Neural crest cell (in vitro differentiated cells): Measurements from ENCODE around the gene LDLRAD3. TPM values are rescaled to one million over a fixed set of nuclear protein-coding genes. Genes with fewer than 3 reads are reported as not detected.

Source experiments
- DNase-seq: peaks from one replicate; pipeline ENCODE4 v3.0.0; 2021; ENCODE audit warnings: low read depth, mixed read lengths, low spot score
- H3K27ac Mint-ChIP-seq: one replicate; pipeline ENCODE4 v1.8.0; 2021; ENCODE audit warnings: mild to moderate bottlenecking, mixed read lengths; ENCODE audit not compliant: unreplicated experiment
- H3K27me3 Mint-ChIP-seq: 2 replicates; pipeline ENCODE4 v1.8.0; 2021; ENCODE audit warnings: low read depth, mild to moderate bottlenecking, mixed read lengths
- H3K36me3 Mint-ChIP-seq: 2 replicates; pipeline ENCODE4 v1.8.0; 2021; ENCODE audit warnings: low read depth, mild to moderate bottlenecking, mixed read lengths
- H3K4me1 Mint-ChIP-seq: 2 replicates; pipeline ENCODE4 v1.8.0; 2021; ENCODE audit warnings: mixed read lengths
- H3K4me3 Mint-ChIP-seq: one replicate; pipeline ENCODE4 v1.8.0; 2021; ENCODE audit warnings: mild to moderate bottlenecking, mixed read lengths
- H3K9me3 Mint-ChIP-seq: 2 replicates; pipeline ENCODE4 v1.8.0; 2021; ENCODE audit warnings: mixed read lengths
- CTCF ChIP-seq: fragments of 200-600 bp; sonication (generic); conservative IDR thresholded peaks from 2 replicates; pipeline ENCODE4 v1.5.0; 2021; ENCODE audit warnings: antibody characterized with exemption, mild to moderate bottlenecking
- total RNA-seq: library from RNA; stranded (reverse); gene quantifications from 2 replicates; pipeline ENCODE4 v1.2.1, GENCODE V29; 2021

LDLRAD3 gene
- total RNA-seq, 1 donor from 2014 or later = 30.1 TPM

- Mint-ChIP-seq H3K4me3 (no peak overlapping the region), H3K4me1 (peaks cover 13% of the 10 kb centered on the region), H3K36me3 (peaks cover 22% of the 10 kb centered on the region), H3K9me3 (peaks cover 9% of the 10 kb centered on the region), H3K27ac (no peak overlapping the region), H3K27me3 (no peaks in the 10 kb centered on the region)
- no peak for TF ChIP-seq CTCF
- DNase-seq = no peak
Measured at GRCh38 chr11:36061471-36061870, 117.6 kb downstream of the LDLRAD3 start.

GRCh38 chr11:36062796-36063365 lies 119.0 kb downstream of the LDLRAD3 start:
- no peak overlapping the region for H3K4me3 Mint-ChIP-seq
- DNase-seq = no peak

GRCh38 chr11:36065436-36065835 lies 121.6 kb downstream of the LDLRAD3 start:
- DNase-seq = no peak
- Mint-ChIP-seq H3K36me3 (peaks cover 33% of the 10 kb centered on the region), H3K4me1 (peaks cover 29% of the 10 kb centered on the region), H3K4me3 (no peak overlapping the region), H3K27ac (no peak overlapping the region), H3K27me3 (no peaks in the 10 kb centered on the region), H3K9me3 (peaks cover 9% of the 10 kb centered on the region)
- no peak for TF ChIP-seq CTCF

More at GRCh38 chr11:36062796-36063365, 119.0 kb downstream of the LDLRAD3 start:
- Mint-ChIP-seq H3K27ac (peak overlapping the region; percentile 32), H3K27me3 (no peaks in the 10 kb centered on the region), H3K4me1 (peaks cover 13% of the 10 kb centered on the region), H3K9me3 (peaks cover 14% of the 10 kb centered on the region), H3K36me3 (peaks cover 30% of the 10 kb centered on the region)
- no peak for TF ChIP-seq CTCF

GRCh38 chr11:36066891-36067290 lies 123.0 kb downstream of the LDLRAD3 start:
- TF ChIP-seq CTCF = no peak
- Mint-ChIP-seq H3K36me3 (peaks cover 33% of the 10 kb centered on the region), H3K4me1 (peaks cover 34% of the 10 kb centered on the region), H3K27ac (no peak overlapping the region), H3K4me3 (no peak overlapping the region), H3K9me3 (peaks cover 9% of the 10 kb centered on the region), H3K27me3 (no peaks in the 10 kb centered on the region)
- DNase-seq = no peak

GRCh38 chr11:36069576-36070212 lies 125.8 kb downstream of the LDLRAD3 start:
- peaks cover 30% of the 10 kb centered on the region for H3K36me3 Mint-ChIP-seq
- DNase-seq = no peak

More at GRCh38 chr11:36069576-36070212, 125.8 kb downstream of the LDLRAD3 start:
- H3K4me3 Mint-ChIP-seq = peak overlapping the region; percentile 7
- peak; percentile 47 for TF ChIP-seq CTCF
- H3K27me3 Mint-ChIP-seq = no peaks in the 10 kb centered on the region
- H3K4me1 Mint-ChIP-seq = peaks cover 41% of the 10 kb centered on the region
- H3K27ac Mint-ChIP-seq = no peak overlapping the region
- H3K9me3 Mint-ChIP-seq = peaks cover 7% of the 10 kb centered on the region
